Esophagus squamous epithelium (tissue), 5 donors: Measurements from ENCODE around the gene PCDH9. TPM values are rescaled to one million over a fixed set of nuclear protein-coding genes. Genes with fewer than 3 reads are reported as not detected.

Source experiments
- DNase-seq: peaks from one replicate; lab custom pipeline; 2025; lab: John Stamatoyannopoulos, UW
- H3K27ac ChIP-seq, 4 donors: fragments of 200-600 bp; sonication (generic); one replicate each; pipeline ENCODE4 v1.5.1; 2016 to 2019; ENCODE audit warnings: mild to moderate bottlenecking in 1 of 4
- H3K27me3 ChIP-seq, 4 donors: fragments of 200-600 bp; sonication (generic); 1 replicate in 3 of 4; 2 replicates in 1 of 4; pipeline versions ENCODE4 v1.5.1 to v1.6.0; 2017 to 2021; ENCODE audit warnings: antibody characterized with exemption in 1 of 4
- H3K36me3 ChIP-seq, 3 donors: fragments of 200-600 bp; sonication (generic); one replicate each; pipeline ENCODE4 v1.5.1; 2016 to 2019
- H3K4me1 ChIP-seq, 3 donors: fragments of 200-600 bp; sonication (generic); one replicate each; pipeline ENCODE4 v1.5.1; 2017 to 2019
- H3K4me3 ChIP-seq, 4 donors: fragments of 200-600 bp; sonication (generic); 1 replicate in 3 of 4; 2 replicates in 1 of 4; pipeline ENCODE4 v1.5.1; 2016 to 2019; ENCODE audit warnings: mild to moderate bottlenecking in 2 of 4, moderate library complexity in 1 of 4
- H3K9me3 ChIP-seq, 3 donors: fragments of 200-600 bp; sonication (generic); one replicate each; pipeline ENCODE4 v1.5.1; 2016 to 2019
- POLR2A ChIP-seq, 4 donors: fragments of 450-650 bp; IDR thresholded peaks; one replicate each; pipeline ENCODE4 v1.6.1; 2017; ENCODE audit warnings: antibody characterized with exemption in 4 of 4, mild to moderate bottlenecking in 4 of 4, moderate library complexity in 3 of 4
- WGBS, 2 donors: methylation state at CpG; one replicate each; pipeline ENCODE4 v1.1.5; 2018; 5-methylcytosine and 5-hydroxymethylcytosine counted together
- intact Hi-C: fragments of 100-400 bp; cut with DNase I; formaldehyde crosslinking; loops from one replicate; pipeline ENCODE4 v1.15.0; 2022
- total RNA-seq, 4 donors: library from RNA; depleted of rRNA; stranded (reverse); fragments of >200 nt; gene quantifications; one replicate each; pipeline ENCODE4 v1.1.0, GENCODE V29; 2016
- TF ChIP-seq, protein P1 (sequence below), 6 experiments: fragments of 450-650 bp in 4 of 6; fragments of 200-600 bp in 2 of 6; sonication (generic) in 2 of 6; IDR thresholded peaks; one replicate each; pipeline ENCODE4 v1.5.1; 2016 to 2019; ENCODE audit warnings: antibody characterized with exemption in 6 of 6, mild to moderate bottlenecking in 4 of 6, moderate library complexity in 4 of 6
- donor health status: DM: yes; HTN: yes; CAD: no.

Gene PCDH9
- total RNA-seq, 4 donors from 2014 or later: 0.04 to 1.9 (median 0.45) TPM

DNA sequence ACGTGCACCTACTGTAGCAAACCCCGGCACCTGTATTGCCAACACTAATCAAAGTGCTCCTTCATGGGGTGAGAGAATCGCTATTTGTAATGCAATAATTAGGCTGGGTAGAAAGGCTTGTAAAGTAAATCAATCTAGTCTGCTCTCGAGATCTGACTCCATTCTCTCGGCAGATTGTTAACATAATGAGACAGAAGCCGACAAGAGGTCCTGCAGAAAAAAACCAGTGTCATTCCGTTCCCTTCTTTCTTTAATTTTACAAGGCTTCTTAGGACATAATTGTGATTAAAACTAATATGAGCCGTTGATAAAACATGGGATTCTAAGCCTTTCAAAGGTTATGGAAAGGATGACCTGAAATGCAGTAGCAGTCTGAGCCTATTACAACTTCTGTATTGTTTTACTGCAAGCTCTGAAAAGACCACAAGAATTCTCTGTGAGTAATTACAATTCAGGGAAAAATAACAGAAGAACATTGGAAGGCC, 530.0 kb downstream of the PCDH9 start:
- Histone ChIP-seq H3K36me3 (no peaks in the 10 kb centered on the region), H3K9me3 (no peaks in the 10 kb centered on the region), H3K4me3 (no peak overlapping the region), H3K4me1 (no peaks in the 10 kb centered on the region), H3K27me3 (no peaks in the 10 kb centered on the region), H3K27ac (no peak overlapping the region)
- WGBS, 2 donors: 60 to 75% methylated on average over 8 of the region's 8 CpGs
- DNase-seq: no peak
- TF ChIP-seq, protein P1, sequence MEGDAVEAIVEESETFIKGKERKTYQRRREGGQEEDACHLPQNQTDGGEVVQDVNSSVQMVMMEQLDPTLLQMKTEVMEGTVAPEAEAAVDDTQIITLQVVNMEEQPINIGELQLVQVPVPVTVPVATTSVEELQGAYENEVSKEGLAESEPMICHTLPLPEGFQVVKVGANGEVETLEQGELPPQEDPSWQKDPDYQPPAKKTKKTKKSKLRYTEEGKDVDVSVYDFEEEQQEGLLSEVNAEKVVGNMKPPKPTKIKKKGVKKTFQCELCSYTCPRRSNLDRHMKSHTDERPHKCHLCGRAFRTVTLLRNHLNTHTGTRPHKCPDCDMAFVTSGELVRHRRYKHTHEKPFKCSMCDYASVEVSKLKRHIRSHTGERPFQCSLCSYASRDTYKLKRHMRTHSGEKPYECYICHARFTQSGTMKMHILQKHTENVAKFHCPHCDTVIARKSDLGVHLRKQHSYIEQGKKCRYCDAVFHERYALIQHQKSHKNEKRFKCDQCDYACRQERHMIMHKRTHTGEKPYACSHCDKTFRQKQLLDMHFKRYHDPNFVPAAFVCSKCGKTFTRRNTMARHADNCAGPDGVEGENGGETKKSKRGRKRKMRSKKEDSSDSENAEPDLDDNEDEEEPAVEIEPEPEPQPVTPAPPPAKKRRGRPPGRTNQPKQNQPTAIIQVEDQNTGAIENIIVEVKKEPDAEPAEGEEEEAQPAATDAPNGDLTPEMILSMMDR (IDR thresholded peaks at IDR 0.05): no peak
- TF ChIP-seq POLR2A (IDR thresholded peaks at IDR 0.05): no peak
- intact Hi-C loops: no loop called here

DNA sequence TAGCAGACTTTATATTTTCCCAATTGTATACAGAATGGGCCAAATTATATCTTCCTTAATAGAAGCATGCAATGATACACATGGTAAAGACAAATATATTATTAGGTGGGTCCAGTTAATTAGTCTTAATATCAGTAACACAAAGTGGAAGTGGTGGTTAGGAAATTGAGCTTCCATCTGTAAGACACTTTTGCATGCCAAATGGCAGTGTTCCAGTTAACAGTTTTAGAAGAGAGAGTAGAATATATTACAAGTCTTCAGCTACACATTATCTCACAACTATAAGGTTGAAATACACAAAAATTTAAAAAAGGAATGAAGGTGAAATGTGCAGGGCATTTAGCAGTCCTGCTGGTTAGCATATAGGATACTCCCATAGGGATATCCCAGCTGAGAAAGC, 536.5 kb downstream of the PCDH9 start:
- no peak overlapping the region for H3K4me3 ChIP-seq
- no peaks in the 10 kb centered on the region for H3K4me1 ChIP-seq
- no peaks in the 10 kb centered on the region for H3K36me3 ChIP-seq
- no peaks in the 10 kb centered on the region for H3K9me3 ChIP-seq
- TF ChIP-seq, protein P1 (IDR thresholded peaks at IDR 0.05): no peak
- no peak for TF ChIP-seq POLR2A (IDR thresholded peaks at IDR 0.05)
- intact Hi-C loops: no loop called here
- no peak overlapping the region for H3K27ac ChIP-seq
- no peaks in the 10 kb centered on the region for H3K27me3 ChIP-seq
- no peak for DNase-seq

DNA sequence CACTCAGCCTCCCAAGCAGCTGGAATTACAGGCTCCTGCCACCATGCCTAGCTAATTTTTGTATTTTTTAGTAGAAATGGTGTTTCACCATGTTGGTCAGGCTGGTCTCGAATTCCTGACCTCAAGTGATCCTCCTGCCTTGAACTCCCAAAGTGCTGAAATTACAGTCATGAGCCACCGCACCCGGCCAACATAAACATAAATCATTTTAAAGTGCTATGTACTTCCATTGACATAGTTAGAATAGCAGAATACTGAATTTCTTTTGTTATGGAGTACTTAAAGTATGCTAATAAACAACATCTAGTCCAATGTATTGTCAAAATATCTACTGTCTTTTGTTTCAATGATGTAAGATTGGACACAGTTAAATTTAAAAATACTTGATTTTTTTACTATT, 539.0 kb downstream of the PCDH9 start:
- Histone ChIP-seq H3K9me3 (no peaks in the 10 kb centered on the region), H3K27me3 (no peaks in the 10 kb centered on the region), H3K4me3 (no peak overlapping the region), H3K27ac (no peak overlapping the region), H3K4me1 (no peaks in the 10 kb centered on the region), H3K36me3 (no peaks in the 10 kb centered on the region)
- WGBS, 2 donors: 44 to 69% methylated on average over 3 of the region's 3 CpGs
- DNase-seq: no peak
- intact Hi-C loops: no loop called here
- no peak for TF ChIP-seq POLR2A (IDR thresholded peaks at IDR 0.05)
- TF ChIP-seq, protein P1 (IDR thresholded peaks at IDR 0.05): no peak

DNA sequence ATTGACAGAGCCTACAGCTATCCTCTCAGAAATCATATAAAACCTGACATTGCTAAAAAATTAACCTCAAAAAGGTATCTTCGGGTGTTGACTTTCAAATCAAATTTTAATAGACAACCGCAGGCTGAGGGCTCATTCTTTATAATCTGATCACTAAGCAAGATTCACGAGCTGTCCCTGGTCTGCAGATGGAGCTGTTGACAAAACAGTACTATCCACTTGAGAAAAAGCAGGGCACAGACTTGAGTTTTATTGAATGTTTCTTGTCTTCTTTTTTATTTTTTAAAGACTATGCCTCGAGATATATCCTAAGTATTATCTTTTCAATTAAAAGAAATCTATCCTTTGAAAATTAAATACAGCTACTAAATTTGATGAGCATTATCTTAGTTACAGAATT, 540.5 kb downstream of the PCDH9 start:
- intact Hi-C loops: no loop called here
- Histone ChIP-seq H3K4me3 (no peak overlapping the region), H3K27ac (no peak overlapping the region), H3K36me3 (no peaks in the 10 kb centered on the region), H3K27me3 (no peaks in the 10 kb centered on the region), H3K9me3 (no peaks in the 10 kb centered on the region), H3K4me1 (no peaks in the 10 kb centered on the region)
- 48 to 51% methylated on average over 4 of the region's 4 CpGs for WGBS, 2 donors
- DNase-seq: no peak
- no peak for TF ChIP-seq POLR2A (IDR thresholded peaks at IDR 0.05)
- TF ChIP-seq, protein P1 (IDR thresholded peaks at IDR 0.05): no peak

DNA sequence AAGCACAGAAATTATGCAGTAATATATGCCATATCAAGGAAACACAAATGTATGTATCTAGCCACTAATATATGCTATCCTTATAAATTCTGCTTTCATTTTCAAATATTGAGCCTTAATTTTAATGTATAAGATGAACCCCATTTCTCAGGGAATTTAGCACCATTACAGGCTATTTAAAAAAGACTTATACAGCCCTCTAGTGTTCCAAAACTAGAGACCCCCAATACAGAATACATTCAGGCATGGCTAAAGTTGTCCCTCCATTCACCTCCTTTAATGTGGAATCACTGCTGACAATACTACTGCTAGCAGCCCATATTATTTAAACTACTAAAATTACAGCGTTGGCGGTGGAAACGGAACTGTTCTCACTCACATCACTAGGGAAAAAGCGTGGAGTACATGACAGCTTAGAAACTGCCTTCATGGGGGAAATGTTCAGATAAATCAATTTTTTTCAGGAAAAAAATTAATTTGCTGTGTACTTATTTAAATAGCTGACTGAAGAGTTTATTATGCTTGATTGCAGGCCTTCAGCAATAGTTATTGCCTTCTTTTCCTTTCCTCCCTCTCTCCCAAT, 541.0 kb downstream of the PCDH9 start:
- Histone ChIP-seq H3K27ac (no peak overlapping the region), H3K9me3 (no peaks in the 10 kb centered on the region), H3K4me3 (no peak overlapping the region), H3K4me1 (no peaks in the 10 kb centered on the region), H3K36me3 (no peaks in the 10 kb centered on the region), H3K27me3 (no peaks in the 10 kb centered on the region)
- TF ChIP-seq, protein P1 (IDR thresholded peaks at IDR 0.05): no peak
- no peak for TF ChIP-seq POLR2A (IDR thresholded peaks at IDR 0.05)
- intact Hi-C loops: no loop called here
- 90 to 92% methylated on average over 4 of the region's 4 CpGs for WGBS, 2 donors
- DNase-seq: no peak
